ENCODE results near the gene URGCP. TPM values are rescaled to one million over a fixed set of nuclear protein-coding genes. Genes with fewer than 3 reads are reported as not detected.
A peak's percentile ranks its signal among the peaks of the same experiment; 100 is the strongest.

The URGCP gene
- total RNA-seq, 2 donors from 2014 or later, result 23.2 to 23.8 TPM

DNA sequence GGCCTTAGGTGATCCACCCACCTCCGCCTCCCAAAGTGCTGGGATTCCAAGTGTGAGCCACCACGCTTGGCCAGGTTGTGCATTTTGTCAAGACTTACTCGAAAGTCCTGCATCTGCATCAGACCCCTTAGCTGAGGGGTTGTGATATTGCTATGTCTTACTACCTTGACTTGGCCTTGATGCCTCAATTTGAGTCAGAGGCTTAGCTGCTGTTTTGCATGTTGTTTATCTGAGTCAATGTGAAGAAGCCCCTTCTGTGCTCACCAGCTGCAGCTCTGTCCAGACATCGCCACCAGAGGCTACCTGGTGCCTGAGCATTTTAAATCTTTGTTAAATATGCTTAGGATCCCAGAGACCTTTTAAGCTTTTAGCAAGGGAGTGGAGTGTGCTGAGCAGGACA, 37.9 kb upstream of the URGCP start:
- Histone ChIP-seq H3K4me1 (ENCODE audit: control insufficient read depth, insufficient read depth, low read length) (peaks cover 7% of the 10 kb centered on the region), H3K27ac (ENCODE audit: low read depth, low read length) (no peak overlapping the region), H3K27me3 (ENCODE audit: control insufficient read depth, insufficient read depth, low read length, poor library complexity, severe bottlenecking) (no peaks in the 10 kb centered on the region), H3K9ac (ENCODE audit: extremely low read depth, low read length, poor library complexity, severe bottlenecking) (no peak overlapping the region), H3K4me3 (ENCODE audit: low read length) (no peak overlapping the region), H3K9me3 (ENCODE audit: control insufficient read depth, low read length) (no peaks in the 10 kb centered on the region), H3K36me3 (ENCODE audit: control insufficient read depth, insufficient read depth, low read length) (no peaks in the 10 kb centered on the region)
- peaks cover 13% of the 10 kb centered on the region for H3K36me3 Mint-ChIP-seq (ENCODE audit: low read depth)
- no peak overlapping the region for H3K27ac Mint-ChIP-seq
- H3K27me3 Mint-ChIP-seq (ENCODE audit: insufficient read depth), result no peaks in the 10 kb centered on the region
- H3K4me3 Mint-ChIP-seq, result no peak overlapping the region
- TF ChIP-seq, protein P1, sequence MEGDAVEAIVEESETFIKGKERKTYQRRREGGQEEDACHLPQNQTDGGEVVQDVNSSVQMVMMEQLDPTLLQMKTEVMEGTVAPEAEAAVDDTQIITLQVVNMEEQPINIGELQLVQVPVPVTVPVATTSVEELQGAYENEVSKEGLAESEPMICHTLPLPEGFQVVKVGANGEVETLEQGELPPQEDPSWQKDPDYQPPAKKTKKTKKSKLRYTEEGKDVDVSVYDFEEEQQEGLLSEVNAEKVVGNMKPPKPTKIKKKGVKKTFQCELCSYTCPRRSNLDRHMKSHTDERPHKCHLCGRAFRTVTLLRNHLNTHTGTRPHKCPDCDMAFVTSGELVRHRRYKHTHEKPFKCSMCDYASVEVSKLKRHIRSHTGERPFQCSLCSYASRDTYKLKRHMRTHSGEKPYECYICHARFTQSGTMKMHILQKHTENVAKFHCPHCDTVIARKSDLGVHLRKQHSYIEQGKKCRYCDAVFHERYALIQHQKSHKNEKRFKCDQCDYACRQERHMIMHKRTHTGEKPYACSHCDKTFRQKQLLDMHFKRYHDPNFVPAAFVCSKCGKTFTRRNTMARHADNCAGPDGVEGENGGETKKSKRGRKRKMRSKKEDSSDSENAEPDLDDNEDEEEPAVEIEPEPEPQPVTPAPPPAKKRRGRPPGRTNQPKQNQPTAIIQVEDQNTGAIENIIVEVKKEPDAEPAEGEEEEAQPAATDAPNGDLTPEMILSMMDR (conservative IDR thresholded peaks at IDR 0.05), result peak; percentile 16
- H3K4me1 Mint-ChIP-seq, result peaks cover 15% of the 10 kb centered on the region
- 93 to 100% methylated on average over 2 to 4 of the region's 4 CpGs for WGBS, 2 experiments (ENCODE audit: insufficient coverage in 1 of 2, insufficient read length in 1 of 2)
- H3K9me3 Mint-ChIP-seq, result no peaks in the 10 kb centered on the region
- DNase-seq, result peak; percentile 45

DNA sequence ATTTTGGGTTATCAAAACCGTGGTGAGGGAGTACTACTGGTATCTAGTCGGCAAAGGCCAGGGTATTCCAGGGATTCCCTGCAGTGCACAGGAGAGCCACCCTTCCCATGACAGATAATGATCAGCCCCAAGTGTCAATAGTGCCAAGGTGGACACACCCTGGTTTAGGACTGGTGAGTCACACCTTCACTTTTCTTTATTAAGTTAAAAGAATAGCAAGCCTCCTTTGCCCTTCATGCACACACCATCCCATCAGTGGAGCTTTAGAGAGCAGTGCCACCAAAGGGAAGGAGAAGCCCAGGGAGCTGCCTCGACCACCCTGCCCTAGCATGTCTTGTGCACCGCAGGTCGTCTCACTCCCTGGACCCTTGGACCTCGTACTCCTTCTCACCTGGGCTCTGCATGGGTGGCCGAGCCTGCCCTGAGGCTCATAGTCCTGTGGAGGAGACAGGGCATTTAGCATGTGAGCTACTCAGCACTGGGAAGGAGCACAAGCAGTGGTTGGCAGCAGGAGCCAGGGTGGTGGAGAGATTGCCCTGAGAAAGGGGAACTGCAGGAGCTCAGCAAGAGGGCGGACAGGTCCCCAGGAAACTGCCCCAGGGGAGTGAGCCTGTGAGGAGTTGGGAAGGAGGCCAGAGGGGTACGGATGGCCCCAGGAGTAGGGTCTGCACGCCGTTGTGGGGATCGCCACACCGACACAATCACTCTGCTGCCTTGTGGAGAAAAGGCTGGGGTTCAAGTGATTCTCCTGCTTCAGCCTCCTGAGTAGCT, 37.2 kb upstream of the URGCP start:
- no peaks in the 10 kb centered on the region for H3K27me3 ChIP-seq (ENCODE audit: control insufficient read depth, insufficient read depth, low read length, poor library complexity, severe bottlenecking)
- TF ChIP-seq, protein P1 (conservative IDR thresholded peaks at IDR 0.05), result no peak
- H3K4me3 Mint-ChIP-seq, result no peak overlapping the region

DNA sequence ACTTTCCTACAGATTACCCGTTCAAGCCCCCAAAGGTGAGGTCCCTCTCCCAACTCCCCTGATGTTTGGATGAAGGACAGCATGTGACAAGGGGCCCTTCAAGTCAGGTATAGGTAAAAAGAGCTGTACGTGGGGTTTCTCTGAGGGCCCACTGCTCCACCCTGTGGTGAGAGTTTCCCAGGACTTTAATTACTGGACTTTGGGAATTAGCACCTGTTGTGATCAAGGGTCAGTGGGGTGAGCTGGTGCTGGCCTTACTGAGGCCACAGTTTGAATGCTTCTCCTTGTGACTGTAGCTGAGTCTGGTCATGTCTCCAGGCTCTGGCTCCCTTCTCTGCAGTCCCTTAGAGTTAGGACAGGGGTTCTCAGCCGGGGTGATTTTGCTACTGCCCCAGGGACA, 36.6 kb upstream of the URGCP start:
- no peaks in the 10 kb centered on the region for H3K27me3 Mint-ChIP-seq (ENCODE audit: insufficient read depth)
- no peak overlapping the region for H3K4me3 ChIP-seq (ENCODE audit: low read length)
- TF ChIP-seq, protein P1 (conservative IDR thresholded peaks at IDR 0.05), result peak; percentile 60
- H3K36me3 ChIP-seq (ENCODE audit: control insufficient read depth, insufficient read depth, low read length), result no peaks in the 10 kb centered on the region
- peaks cover 7% of the 10 kb centered on the region for H3K4me1 ChIP-seq (ENCODE audit: control insufficient read depth, insufficient read depth, low read length)
- H3K9ac ChIP-seq (ENCODE audit: extremely low read depth, low read length, poor library complexity, severe bottlenecking), result no peak overlapping the region
- H3K27me3 ChIP-seq (ENCODE audit: control insufficient read depth, insufficient read depth, low read length, poor library complexity, severe bottlenecking), result no peaks in the 10 kb centered on the region
- H3K27ac ChIP-seq (ENCODE audit: low read depth, low read length), result no peak overlapping the region
- H3K4me3 Mint-ChIP-seq, result no peak overlapping the region
- H3K27ac Mint-ChIP-seq, result no peak overlapping the region
- 79 to 80% methylated on average over 2 to 3 of the region's 3 CpGs for WGBS, 2 experiments (ENCODE audit: insufficient coverage in 1 of 2, insufficient read length in 1 of 2)
- H3K9me3 Mint-ChIP-seq, result no peaks in the 10 kb centered on the region
- H3K9me3 ChIP-seq (ENCODE audit: control insufficient read depth, low read length), result no peaks in the 10 kb centered on the region
- DNase-seq, result peak; percentile 68
- H3K4me1 Mint-ChIP-seq, result peaks cover 15% of the 10 kb centered on the region
- peaks cover 10% of the 10 kb centered on the region for H3K36me3 Mint-ChIP-seq (ENCODE audit: low read depth)

More for the DNA sequence above, 37.2 kb upstream of the URGCP start:
- H3K36me3 ChIP-seq (ENCODE audit: control insufficient read depth, insufficient read depth, low read length), result no peaks in the 10 kb centered on the region
- DNase-seq, result peak; percentile 41
- H3K9me3 ChIP-seq (ENCODE audit: control insufficient read depth, low read length), result no peaks in the 10 kb centered on the region
- H3K27ac Mint-ChIP-seq, result no peak overlapping the region
- WGBS, 2 experiments (ENCODE audit: insufficient coverage in 1 of 2, insufficient read length in 1 of 2), result 87 to 98% methylated on average over 5 to 13 of the region's 13 CpGs
- no peaks in the 10 kb centered on the region for H3K27me3 Mint-ChIP-seq (ENCODE audit: insufficient read depth)
- peaks cover 13% of the 10 kb centered on the region for H3K36me3 Mint-ChIP-seq (ENCODE audit: low read depth)
- H3K27ac ChIP-seq (ENCODE audit: low read depth, low read length), result no peak overlapping the region
- H3K4me1 ChIP-seq (ENCODE audit: control insufficient read depth, insufficient read depth, low read length), result peaks cover 7% of the 10 kb centered on the region
- H3K4me3 ChIP-seq (ENCODE audit: low read length), result no peak overlapping the region
- H3K4me1 Mint-ChIP-seq, result peaks cover 15% of the 10 kb centered on the region
- no peaks in the 10 kb centered on the region for H3K9me3 Mint-ChIP-seq
- no peak overlapping the region for H3K9ac ChIP-seq (ENCODE audit: extremely low read depth, low read length, poor library complexity, severe bottlenecking)
